Smooth muscle cell (in vitro differentiated cells): Measurements from ENCODE around the gene MAP3K5. TPM values are rescaled to one million over a fixed set of nuclear protein-coding genes. Genes with fewer than 3 reads are reported as not detected.

Source experiments
- DNase-seq: peaks from one replicate; lab custom pipeline; 2025; ENCODE audit not compliant: unreplicated experiment; lab: John Stamatoyannopoulos, UW
- H2AFZ ChIP-seq: fragments of 200-600 bp; sonication (generic); 2 replicates; pipeline ENCODE4 v1.6.0; 2016; ENCODE audit warnings: antibody characterized with exemption, low read depth, mild to moderate bottlenecking
- H3F3A ChIP-seq: fragments of 200-600 bp; sonication (generic); 2 replicates; pipeline ENCODE4 v1.6.0; 2017; ENCODE audit warnings: antibody characterized with exemption, low read depth
- H3K27ac ChIP-seq: fragments of 200-600 bp; sonication (generic); 2 replicates; pipeline ENCODE4 v1.5.1; 2016; ENCODE audit warnings: low read depth, mild to moderate bottlenecking
- H3K27me3 ChIP-seq: fragments of 200-600 bp; sonication (generic); 2 replicates; pipeline ENCODE4 v1.6.1; 2016; ENCODE audit warnings: low read depth, mild to moderate bottlenecking
- H3K36me3 ChIP-seq: fragments of 200-600 bp; sonication (generic); 2 replicates; pipeline ENCODE4 v1.5.1; 2016; ENCODE audit warnings: low read depth
- H3K4me1 ChIP-seq: fragments of 200-600 bp; sonication (generic); 2 replicates; pipeline ENCODE4 v1.5.1; 2016; ENCODE audit warnings: low read depth
- H3K4me2 ChIP-seq: fragments of 200-600 bp; sonication (generic); 2 replicates; pipeline ENCODE4 v1.6.0; 2016; ENCODE audit warnings: mild to moderate bottlenecking
- H3K4me3 ChIP-seq: fragments of 200-600 bp; sonication (generic); 2 replicates; pipeline ENCODE4 v1.5.1; 2016; ENCODE audit warnings: mild to moderate bottlenecking
- H3K79me2 ChIP-seq: fragments of 200-600 bp; sonication (generic); 2 replicates; pipeline ENCODE4 v1.6.0; 2016; ENCODE audit warnings: low read depth, mild to moderate bottlenecking
- H3K9ac ChIP-seq: fragments of 200-600 bp; sonication (generic); 2 replicates; pipeline ENCODE4 v1.6.0; 2016; ENCODE audit warnings: low read depth
- H3K9me3 ChIP-seq: fragments of 200-600 bp; sonication (generic); replicated peaks from 2 replicates; pipeline ENCODE4 v1.5.1; 2016; ENCODE audit warnings: low read depth
- H4K20me1 ChIP-seq: fragments of 200-600 bp; sonication (generic); 2 replicates; pipeline ENCODE4 v1.6.0; 2016; ENCODE audit warnings: low read depth
- CTCF ChIP-seq: fragments of 200-600 bp; sonication (generic); IDR thresholded peaks from 2 replicates; pipeline ENCODE4 v1.5.1; 2017; ENCODE audit warnings: borderline replicate concordance, mild to moderate bottlenecking, antibody characterized with exemption; ENCODE audit not compliant: insufficient read depth, poor library complexity, severe bottlenecking
- WGBS: methylation state at CpG from one replicate; pipeline ENCODE4 v1.1.7; 2016; ENCODE audit warnings: low lambda C conversion rate; 5-methylcytosine and 5-hydroxymethylcytosine counted together
- polyA plus RNA-seq: library from polyadenylated mRNA; unstranded; fragments of >200 nt; fragmentation: Nextera tagmentation; extraction: Ambion mirVana; gene quantifications from 2 replicates; pipeline ENCODE4 v1.2.1, GENCODE V29; 2016
- total RNA-seq: library from RNA; depleted of rRNA; stranded (reverse); fragments of >200 nt; gene quantifications from 2 replicates; pipeline ENCODE4 v1.2.3, GENCODE V29; 2014

Gene MAP3K5
- total and polyA plus RNA-seq, 2 experiments from 2014 or later, result 0.93 to 2.1 TPM

- Histone ChIP-seq H3K27me3 (no peaks in the 10 kb centered on the region), H3F3A (no peaks in the 10 kb centered on the region), H3K36me3 (no peaks in the 10 kb centered on the region), H3K79me2 (no peaks in the 10 kb centered on the region), H3K27ac (peak overlapping the region; percentile 69), H2AFZ (no peak overlapping the region), H3K9ac (no peak overlapping the region), H3K4me3 (no peak overlapping the region), H3K4me2 (no peak overlapping the region), H4K20me1 (no peaks in the 10 kb centered on the region), H3K9me3 (no peaks in the 10 kb centered on the region), H3K4me1 (no peaks in the 10 kb centered on the region)
- TF ChIP-seq CTCF, result no peak
- 85% methylated on average over 3 of the region's 3 CpGs for WGBS
- no peak for DNase-seq
Observed at GRCh38 chr6:136775081-136775480, 17.2 kb downstream of the MAP3K5 start.

GRCh38 chr6:136774228-136775041 lies 17.8 kb downstream of the MAP3K5 start:
- H3K4me3 ChIP-seq, result no peak overlapping the region
- no peaks in the 10 kb centered on the region for H3K4me1 ChIP-seq
- 80% methylated on average over 6 of the region's 6 CpGs for WGBS
- H2AFZ ChIP-seq, result no peak overlapping the region
- H3K9me3 ChIP-seq, result no peaks in the 10 kb centered on the region
- H3K79me2 ChIP-seq, result no peaks in the 10 kb centered on the region
- no peaks in the 10 kb centered on the region for H3F3A ChIP-seq
- H3K4me2 ChIP-seq, result no peak overlapping the region
- peak overlapping the region; percentile 3 for H3K9ac ChIP-seq
- DNase-seq, result no peak
- no peaks in the 10 kb centered on the region for H3K27me3 ChIP-seq
- no peaks in the 10 kb centered on the region for H3K36me3 ChIP-seq
- no peak for TF ChIP-seq CTCF
- peak overlapping the region; percentile 69 for H3K27ac ChIP-seq
- H4K20me1 ChIP-seq, result no peaks in the 10 kb centered on the region

GRCh38 chr6:136773473-136773796 lies 18.8 kb downstream of the MAP3K5 start:
- H3K4me1 ChIP-seq, result no peaks in the 10 kb centered on the region

More at GRCh38 chr6:136773473-136773796, 18.8 kb downstream of the MAP3K5 start:
- no peak for DNase-seq
- TF ChIP-seq CTCF, result no peak
- Histone ChIP-seq H3K4me2 (no peak overlapping the region), H3K79me2 (no peaks in the 10 kb centered on the region), H2AFZ (no peak overlapping the region), H3K27ac (no peak overlapping the region), H3F3A (no peaks in the 10 kb centered on the region), H4K20me1 (no peaks in the 10 kb centered on the region), H3K9ac (no peak overlapping the region), H3K9me3 (no peaks in the 10 kb centered on the region), H3K27me3 (no peaks in the 10 kb centered on the region), H3K4me3 (no peak overlapping the region), H3K36me3 (no peaks in the 10 kb centered on the region)
- 91% methylated on average over 4 of the region's 4 CpGs for WGBS
